Heart right ventricle (tissue), 16 donors: Measurements from ENCODE around the gene GNG7. TPM values are rescaled to one million over a fixed set of nuclear protein-coding genes. Genes with fewer than 3 reads are reported as not detected.

Experiments used
- ATAC-seq, 8 donors: fragments of 200-7000 bp; cut with Tn5 transposase; one replicate each; pipeline ENCODE4 v1.9.1; 2020; ENCODE audit warnings: mild to moderate bottlenecking in 8 of 8, moderate library complexity in 8 of 8, moderate number of reproducible peaks in 1 of 8
- DNase-seq, 2 donors: peaks; one replicate each; pipeline ENCODE4 v3.0.0-alpha.2; 2020
- H3K27ac ChIP-seq, 10 donors: fragments of 200-600 bp; sonication (generic) in 2 of 10; one replicate each; pipeline versions ENCODE4 v1.5.0 to v1.8.0; 2020 to 2022; ENCODE audit warnings: mild to moderate bottlenecking in 3 of 10
- H3K27me3 ChIP-seq, 7 donors: fragments of 200-600 bp; one replicate each; pipeline ENCODE4 v1.8.0; 2021 to 2022; ENCODE audit warnings: mild to moderate bottlenecking in 2 of 7
- H3K36me3 ChIP-seq, 9 donors: fragments of 200-600 bp; sonication (generic) in 1 of 9; one replicate each; pipeline versions ENCODE4 v1.5.0 to v1.8.0; 2020 to 2022; ENCODE audit warnings: mild to moderate bottlenecking in 2 of 9
- H3K4me1 ChIP-seq, 9 donors: fragments of 200-600 bp; sonication (generic) in 1 of 9; one replicate each; pipeline versions ENCODE4 v1.5.0 to v1.8.0; 2020 to 2022; ENCODE audit warnings: mild to moderate bottlenecking in 4 of 9
- H3K4me3 ChIP-seq, 10 donors: fragments of 200-600 bp; sonication (generic) in 2 of 10; one replicate each; pipeline versions ENCODE4 v1.5.0 to v1.8.0; 2020 to 2022; ENCODE audit warnings: mild to moderate bottlenecking in 7 of 10, moderate library complexity in 2 of 10
- H3K9me3 ChIP-seq, 11 donors: fragments of 200-600 bp in 10 of 11; sonication (generic) in 2 of 11; one replicate each; pipeline versions ENCODE4 v1.5.0 to v1.8.0; 2013 to 2022; ENCODE audit warnings: mild to moderate bottlenecking in 2 of 11, control low read depth in 1 of 11, moderate library complexity in 1 of 11
- CTCF ChIP-seq, 9 donors: fragments of 200-600 bp; sonication (generic) in 2 of 9; IDR thresholded peaks; one replicate each; pipeline versions ENCODE4 v1.5.0 to v1.8.0; 2021 to 2022; ENCODE audit warnings: antibody characterized with exemption in 9 of 9, mild to moderate bottlenecking in 5 of 9, moderate library complexity in 1 of 9
- WGBS, 2 donors: extraction: QIAGEN DNeasy Blood & Tissue Kit; methylation state at CpG; one replicate each; pipeline ENCODE4 v1.1.7; 2013; ENCODE audit warnings: inconsistent platforms in 1 of 2; 5-methylcytosine and 5-hydroxymethylcytosine counted together
- intact Hi-C, 10 donors: fragments of 100-400 bp; cut with DNase I; formaldehyde crosslinking; loops; one replicate each; pipeline versions ENCODE4 v1.11.1 to v1.14.2; 2022
- polyA plus RNA-seq, 2 donors: library from polyadenylated mRNA; stranded (reverse); fragments of 200-250 nt; gene quantifications; one replicate each; pipeline ENCODE4 v1.2.3, GENCODE V29; 2013
- total RNA-seq, 10 donors: library from RNA; stranded (reverse); fragmentation: NEBNext Ultra II Directional in 3 of 10; extraction: Animal tissue kit (Norgen Biotek cat#: 25700) in 3 of 10; gene quantifications; one replicate each; pipeline versions ENCODE4 v1.2.1 to v1.2.4, GENCODE V29; 2021 to 2023
- donor health status: Arrhythmogenic right ventricular cardiomyopathy.
- donor health status: ischemic (EF 13 %, LVEDD 7.1; RV severe dilation, severe dysfunction).
- donor health status: healthy with polysubstance abuse.
- donor health status: DM: no; HTN: yes; CAD: no.
- donor health status: DM: no; HTN: no; CAD: no.
- donor health status: ischemic (EF 25% LVEDD 6.9; RV normal size, moderate dysfunction).
- donor health status: ischemic (EF 25% LVEDD 5.7; RV mildly dilated, moderate dysfunction).
- donor health status: healthy.
- donor health status: DM: yes; HTN: yes; CAD: no.
- donor health status: Ischemic cardiomyopathy.
- donor health status: ischemic (EF 35%, LVEDD 5.7; RV mildly dilated, moderate dysfunction).
- donor health status: nonischemic (EF 11% LVEDD 7.7; RV severe dilation, severe dysfunction).
- donor health status: DM: yes; HTN: yes; CAD: no.
- donor health status: PGD.
- donor health status: ischemic (EF 29% LVEDD 5.4; RV normal size, mild dysfunction).
- donor health status: nonischemic (EF 23%, LVEDD 6.1; RV moderate dilation, normal function).

Gene GNG7
- total and polyA plus RNA-seq, 12 donors, result 8.4 to 56.9 (median 39.1) TPM

GRCh38 chr19:2579678-2580280 is 122.7 kb downstream of the GNG7 start:
- ATAC-seq (no peak), DNase-seq (no peak)
- TF ChIP-seq CTCF (IDR thresholded peaks at IDR 0.05), result peak in 3 of 9 donors; percentile 6 to 44 (median 18)
- peak overlapping the region in 9 of 10 donors; percentile 32 to 65 (median 55) for H3K4me3 ChIP-seq
- H3K9me3 ChIP-seq, result peaks cover 0 to 22% (median 6%) of the 10 kb centered on the region in 11 donors
- no peaks in the 10 kb centered on the region for H3K36me3 ChIP-seq
- peak overlapping the region; percentile 67 to 96 (median 82) for H3K27ac ChIP-seq
- peaks cover 12 to 41% (median 33%) of the 10 kb centered on the region in 9 donors for H3K4me1 ChIP-seq
- WGBS, 2 donors, result 32 to 36% methylated on average over 14 of the region's 14 CpGs
- intact Hi-C loops, result loop anchor here (1.0 to 10.0 kb wide), 12 partner anchors 31 to 107 kb away; partner anchors contain the start of gene GADD45B (in 2 of the 10)
- H3K27me3 ChIP-seq, result no peaks in the 10 kb centered on the region

- ATAC-seq (peak; percentile 84 to 92 (median 90)), DNase-seq (peak; percentile 89 to 92)
- intact Hi-C loops, result loop anchor here in 8 of 10 donors (1.0 to 10.0 kb wide), 10 partner anchors 32 to 105 kb away; partner anchors contain the start of gene GADD45B (in 2 of the 8)
- peak; percentile 85 to 98 (median 96) for TF ChIP-seq CTCF (IDR thresholded peaks at IDR 0.05)
- Histone ChIP-seq H3K27ac (peak overlapping the region; percentile 67 to 96 (median 82)), H3K36me3 (no peaks in the 10 kb centered on the region), H3K27me3 (no peaks in the 10 kb centered on the region), H3K9me3 (peaks cover 0 to 22% (median 6%) of the 10 kb centered on the region in 11 donors), H3K4me3 (peak overlapping the region; percentile 14 to 65 (median 50)), H3K4me1 (peaks cover 12 to 41% (median 33%) of the 10 kb centered on the region in 9 donors)
- WGBS, 2 donors, result 0% methylated on average over 45 to 47 of the region's 47 CpGs
These were observed 123.4 kb downstream of the GNG7 start for GRCh38 chr19:2578901-2579677.

GRCh38 chr19:2578391-2578890 is 124.1 kb downstream of the GNG7 start:
- intact Hi-C loops, result loop anchor here in 8 of 10 donors (1.0 to 10.0 kb wide), 7 partner anchors 32 to 104 kb away; partner anchors contain the start of gene GADD45B (in 1 of the 8)
- peaks cover 0 to 18% (median 6%) of the 10 kb centered on the region in 11 donors for H3K9me3 ChIP-seq
- TF ChIP-seq CTCF (IDR thresholded peaks at IDR 0.05), result no peak
- no peaks in the 10 kb centered on the region for H3K36me3 ChIP-seq
- WGBS, 2 donors, result 10 to 11% methylated on average over 13 of the region's 13 CpGs
- ATAC-seq (peak in 5 of 8 donors; percentile 2 to 25 (median 6)), DNase-seq (no peak)
- peaks cover 12 to 41% (median 33%) of the 10 kb centered on the region in 9 donors for H3K4me1 ChIP-seq
- no peaks in the 10 kb centered on the region for H3K27me3 ChIP-seq
- peak overlapping the region; percentile 67 to 96 (median 82) for H3K27ac ChIP-seq
- peak overlapping the region in 9 of 10 donors; percentile 32 to 65 (median 55) for H3K4me3 ChIP-seq
